ENCODE measurements around the gene SGIP1.

GRCh38 chr1:66732407-66733166 is 198.6 kb downstream of the SGIP1 start:
- TF ChIP-seq POLR2AphosphoS5 (IDR thresholded peaks at IDR 0.05; ENCODE audit: borderline replicate concordance, low read depth, low read length) (no peak), EZH2 (IDR thresholded peaks at IDR 0.05) (no peak)

Data from SK-N-MC (cell line).